Measurements from ENCODE around the gene ZSCAN31. TPM values are rescaled to one million over a fixed set of nuclear protein-coding genes. Genes with fewer than 3 reads are reported as not detected.
A peak's percentile ranks its signal among the peaks of the same experiment; 100 is the strongest.

The ZSCAN31 gene
- polyA plus RNA-seq, 4 donors = 1.3 to 5.1 (median 4.0) TPM

GRCh38 chr6:28296520-28297060 is 39.4 kb downstream of the ZSCAN31 start:
- FAIRE-seq (no peak), DNase-seq (no peak)
- H3K4me1 ChIP-seq (ENCODE audit: control insufficient read depth in 3 of 3, insufficient read depth in 2 of 3, low read depth in 1 of 3, low read length in 2 of 3) = no peaks in the 10 kb centered on the region
- no peaks in the 10 kb centered on the region for H3K9me3 ChIP-seq (ENCODE audit: control insufficient read depth in 2 of 2, insufficient read depth in 1 of 2, low read depth in 1 of 2, low read length in 1 of 2)
- no peak overlapping the region for H3K27ac ChIP-seq (ENCODE audit: low read depth in 1 of 3, low read length in 2 of 3)
- WGBS, 3 donors = 88 to 90% (median 90%) methylated on average over 7 of the region's 7 CpGs
- peaks cover 0 to 5% (median 0%) of the 10 kb centered on the region in 3 donors for H3K36me3 ChIP-seq (ENCODE audit: control insufficient read depth in 3 of 3, insufficient read depth in 2 of 3, low read depth in 1 of 3, low read length in 3 of 3)
- no peaks in the 10 kb centered on the region for H3K27me3 ChIP-seq (ENCODE audit: control insufficient read depth in 3 of 3, insufficient read depth in 3 of 3, low read length in 3 of 3)
- H3K4me3 ChIP-seq (ENCODE audit: low read depth in 1 of 3, low read length in 3 of 3) = no peak overlapping the region

GRCh38 chr6:28295326-28295725 is 40.6 kb downstream of the ZSCAN31 start:
- DNase-seq (no peak), FAIRE-seq (no peak)
- peaks cover 0 to 5% (median 0%) of the 10 kb centered on the region in 3 donors for H3K36me3 ChIP-seq (ENCODE audit: control insufficient read depth in 3 of 3, insufficient read depth in 2 of 3, low read depth in 1 of 3, low read length in 3 of 3)
- WGBS, 3 donors = 85 to 91% (median 91%) methylated on average over 5 of the region's 5 CpGs
- H3K4me3 ChIP-seq (ENCODE audit: low read depth in 1 of 3, low read length in 3 of 3) = no peak overlapping the region
- no peaks in the 10 kb centered on the region for H3K9me3 ChIP-seq (ENCODE audit: control insufficient read depth in 2 of 2, insufficient read depth in 1 of 2, low read depth in 1 of 2, low read length in 1 of 2)
- no peaks in the 10 kb centered on the region for H3K4me1 ChIP-seq (ENCODE audit: control insufficient read depth in 3 of 3, insufficient read depth in 2 of 3, low read depth in 1 of 3, low read length in 2 of 3)
- H3K27me3 ChIP-seq (ENCODE audit: control insufficient read depth in 3 of 3, insufficient read depth in 3 of 3, low read length in 3 of 3) = no peaks in the 10 kb centered on the region
- H3K27ac ChIP-seq (ENCODE audit: low read depth in 1 of 3, low read length in 2 of 3) = no peak overlapping the region

- H3K4me1 ChIP-seq (ENCODE audit: control insufficient read depth in 3 of 3, insufficient read depth in 2 of 3, low read depth in 1 of 3, low read length in 2 of 3) = no peaks in the 10 kb centered on the region
- H3K27me3 ChIP-seq (ENCODE audit: control insufficient read depth in 3 of 3, insufficient read depth in 3 of 3, low read length in 3 of 3) = no peaks in the 10 kb centered on the region
- no peak overlapping the region for H3K27ac ChIP-seq (ENCODE audit: low read depth in 1 of 3, low read length in 2 of 3)
- H3K4me3 ChIP-seq (ENCODE audit: low read depth in 1 of 3, low read length in 3 of 3) = no peak overlapping the region
- no peaks in the 10 kb centered on the region for H3K9me3 ChIP-seq (ENCODE audit: control insufficient read depth in 2 of 2, insufficient read depth in 1 of 2, low read depth in 1 of 2, low read length in 1 of 2)
- peaks cover 0 to 5% (median 0%) of the 10 kb centered on the region in 3 donors for H3K36me3 ChIP-seq (ENCODE audit: control insufficient read depth in 3 of 3, insufficient read depth in 2 of 3, low read depth in 1 of 3, low read length in 3 of 3)
- DNase-seq = no peak
- FAIRE-seq = no peak
Observed at GRCh38 chr6:28291573-28291972, 44.4 kb downstream of the ZSCAN31 start.

GRCh38 chr6:28282926-28283325 is 53.0 kb downstream of the ZSCAN31 start:
- Histone ChIP-seq H3K27me3 (ENCODE audit: control insufficient read depth in 3 of 3, insufficient read depth in 3 of 3, low read length in 3 of 3) (peaks cover 0 to 2% (median 0%) of the 10 kb centered on the region in 3 donors), H3K9me3 (ENCODE audit: control insufficient read depth in 2 of 2, insufficient read depth in 1 of 2, low read depth in 1 of 2, low read length in 1 of 2) (peaks cover 0 to 5% of the 10 kb centered on the region in 2 donors), H3K36me3 (ENCODE audit: control insufficient read depth in 3 of 3, insufficient read depth in 2 of 3, low read depth in 1 of 3, low read length in 3 of 3) (peaks cover 0 to 9% (median 0%) of the 10 kb centered on the region in 3 donors), H3K4me3 (ENCODE audit: low read depth in 1 of 3, low read length in 3 of 3) (no peak overlapping the region), H3K4me1 (ENCODE audit: control insufficient read depth in 3 of 3, insufficient read depth in 2 of 3, low read depth in 1 of 3, low read length in 2 of 3) (peaks cover 0 to 3% (median 3%) of the 10 kb centered on the region in 3 donors), H3K27ac (ENCODE audit: low read depth in 1 of 3, low read length in 2 of 3) (no peak overlapping the region)
- FAIRE-seq (no peak), DNase-seq (no peak)
- WGBS, 3 donors = 99 to 100% (median 100%) methylated on average over 2 of the region's 2 CpGs

GRCh38 chr6:28281288-28282064 is 54.5 kb downstream of the ZSCAN31 start, which contains the start of gene PGBD1:
TSS of gene PGBD1 (plus strand) at chr6:28281572. CDS start at chr6:28283814, 2,242 bp downstream.
- H3K27me3 ChIP-seq (ENCODE audit: control insufficient read depth in 3 of 3, insufficient read depth in 3 of 3, low read length in 3 of 3) = peaks cover 0 to 2% (median 0%) of the 10 kb centered on the region in 3 donors
- peaks cover 0 to 9% (median 0%) of the 10 kb centered on the region in 3 donors for H3K36me3 ChIP-seq (ENCODE audit: control insufficient read depth in 3 of 3, insufficient read depth in 2 of 3, low read depth in 1 of 3, low read length in 3 of 3)
- DNase-seq (peak; percentile 39 to 75), FAIRE-seq (no peak)
- peaks cover 0 to 3% (median 3%) of the 10 kb centered on the region in 3 donors for H3K4me1 ChIP-seq (ENCODE audit: control insufficient read depth in 3 of 3, insufficient read depth in 2 of 3, low read depth in 1 of 3, low read length in 2 of 3)
- 0 to 1% (median 1%) methylated on average over 48 to 50 of the region's 50 CpGs for WGBS, 3 donors
- H3K9me3 ChIP-seq (ENCODE audit: control insufficient read depth in 2 of 2, insufficient read depth in 1 of 2, low read depth in 1 of 2, low read length in 1 of 2) = peaks cover 0 to 5% of the 10 kb centered on the region in 2 donors
- H3K4me3 ChIP-seq (ENCODE audit: low read depth in 1 of 3, low read length in 3 of 3) = peak within 1 kb of the TSS; percentile 44 to 75 (median 53)
- H3K27ac ChIP-seq (ENCODE audit: low read depth in 1 of 3, low read length in 2 of 3) = peak within 1 kb of the TSS in 2 of 3 donors; percentile 3 to 8

GRCh38 chr6:28280595-28281287 is 55.2 kb downstream of the ZSCAN31 start:
- H3K27me3 ChIP-seq (ENCODE audit: control insufficient read depth in 3 of 3, insufficient read depth in 3 of 3, low read length in 3 of 3) = peaks cover 0 to 2% (median 0%) of the 10 kb centered on the region in 3 donors
- peaks cover 0 to 5% of the 10 kb centered on the region in 2 donors for H3K9me3 ChIP-seq (ENCODE audit: control insufficient read depth in 2 of 2, insufficient read depth in 1 of 2, low read depth in 1 of 2, low read length in 1 of 2)
- DNase-seq (no peak), FAIRE-seq (no peak)
- H3K27ac ChIP-seq (ENCODE audit: low read depth in 1 of 3, low read length in 2 of 3) = no peak overlapping the region
- peaks cover 0 to 3% (median 3%) of the 10 kb centered on the region in 3 donors for H3K4me1 ChIP-seq (ENCODE audit: control insufficient read depth in 3 of 3, insufficient read depth in 2 of 3, low read depth in 1 of 3, low read length in 2 of 3)
- WGBS, 3 donors = 33 to 47% (median 46%) methylated on average over 3 of the region's 3 CpGs
- peak overlapping the region in 2 of 3 donors; percentile 53 to 75 for H3K4me3 ChIP-seq (ENCODE audit: low read depth in 1 of 3, low read length in 3 of 3)
- H3K36me3 ChIP-seq (ENCODE audit: control insufficient read depth in 3 of 3, insufficient read depth in 2 of 3, low read depth in 1 of 3, low read length in 3 of 3) = peaks cover 0 to 9% (median 2%) of the 10 kb centered on the region in 3 donors

GRCh38 chr6:28277746-28278145 is 58.2 kb downstream of the ZSCAN31 start:
- peaks cover 0 to 3% (median 3%) of the 10 kb centered on the region in 3 donors for H3K4me1 ChIP-seq (ENCODE audit: control insufficient read depth in 3 of 3, insufficient read depth in 2 of 3, low read depth in 1 of 3, low read length in 2 of 3)
- no peak overlapping the region for H3K4me3 ChIP-seq (ENCODE audit: low read depth in 1 of 3, low read length in 3 of 3)
- peaks cover 0 to 2% (median 0%) of the 10 kb centered on the region in 3 donors for H3K27me3 ChIP-seq (ENCODE audit: control insufficient read depth in 3 of 3, insufficient read depth in 3 of 3, low read length in 3 of 3)
- no peak overlapping the region for H3K27ac ChIP-seq (ENCODE audit: low read depth in 1 of 3, low read length in 2 of 3)
- FAIRE-seq = no peak
- DNase-seq = no peak
- 77 to 84% (median 79%) methylated on average over 3 of the region's 3 CpGs for WGBS, 3 donors
- no peaks in the 10 kb centered on the region for H3K9me3 ChIP-seq (ENCODE audit: control insufficient read depth in 2 of 2, insufficient read depth in 1 of 2, low read depth in 1 of 2, low read length in 1 of 2)
- H3K36me3 ChIP-seq (ENCODE audit: control insufficient read depth in 3 of 3, insufficient read depth in 2 of 3, low read depth in 1 of 3, low read length in 3 of 3) = peaks cover 0 to 14% (median 6%) of the 10 kb centered on the region in 3 donors

- Histone ChIP-seq H3K9me3 (ENCODE audit: control insufficient read depth in 2 of 2, insufficient read depth in 1 of 2, low read depth in 1 of 2, low read length in 1 of 2) (no peaks in the 10 kb centered on the region), H3K36me3 (ENCODE audit: control insufficient read depth in 3 of 3, insufficient read depth in 2 of 3, low read depth in 1 of 3, low read length in 3 of 3) (peaks cover 0 to 22% (median 8%) of the 10 kb centered on the region in 3 donors), H3K27me3 (ENCODE audit: control insufficient read depth in 3 of 3, insufficient read depth in 3 of 3, low read length in 3 of 3) (no peaks in the 10 kb centered on the region), H3K27ac (ENCODE audit: low read depth in 1 of 3, low read length in 2 of 3) (no peak overlapping the region), H3K4me1 (ENCODE audit: control insufficient read depth in 3 of 3, insufficient read depth in 2 of 3, low read depth in 1 of 3, low read length in 2 of 3) (no peaks in the 10 kb centered on the region), H3K4me3 (ENCODE audit: low read depth in 1 of 3, low read length in 3 of 3) (no peak overlapping the region)
- no peak for FAIRE-seq
- DNase-seq = peak in 1 of 2 donors; percentile 17
Observed at GRCh38 chr6:28274888-28275287, 61.1 kb downstream of the ZSCAN31 start.

Data from small intestine (tissue), 7 donors.